Measurements from ENCODE around the gene TBL1X.
"Not testable (repeated sequence)": the region's sequence is repeated elsewhere in the genome, so short reads cannot be mapped to it uniquely, and the experiment has no call there.

TBL1X gene

GRCh38 chrX:9438933-9439494, 25.8 kb upstream of the TBL1X start:
- Histone ChIP-seq H3K9ac (ENCODE audit: low read depth, low read length) (no peak overlapping the region), H3K4me1 (ENCODE audit: control insufficient read depth, insufficient read depth, low read length) (no peaks in the 10 kb centered on the region)

GRCh38 chrX:9440116-9440844, 24.6 kb upstream of the TBL1X start:
- no peaks in the 10 kb centered on the region for H3K4me1 ChIP-seq (ENCODE audit: control insufficient read depth, insufficient read depth, low read length)
- H3K9me3 ChIP-seq (ENCODE audit: control insufficient read depth, insufficient read depth, low read length) = no peaks in the 10 kb centered on the region
- no peaks in the 10 kb centered on the region for H3K27me3 ChIP-seq (ENCODE audit: control insufficient read depth, insufficient read depth, low read length)
- no peak overlapping the region for H3K4me3 ChIP-seq (ENCODE audit: low read depth, low read length)
- H3K36me3 ChIP-seq (ENCODE audit: control insufficient read depth, insufficient read depth, low read length) = no peaks in the 10 kb centered on the region
- no peak overlapping the region for H3K9ac ChIP-seq (ENCODE audit: low read depth, low read length)

More at GRCh38 chrX:9438933-9439494, 25.8 kb upstream of the TBL1X start:
- no peak overlapping the region for H3K4me3 ChIP-seq (ENCODE audit: low read depth, low read length)
- no peaks in the 10 kb centered on the region for H3K9me3 ChIP-seq (ENCODE audit: control insufficient read depth, insufficient read depth, low read length)
- no peaks in the 10 kb centered on the region for H3K36me3 ChIP-seq (ENCODE audit: control insufficient read depth, insufficient read depth, low read length)
- H3K27me3 ChIP-seq (ENCODE audit: control insufficient read depth, insufficient read depth, low read length) = no peaks in the 10 kb centered on the region

- H3K4me1 ChIP-seq (ENCODE audit: control insufficient read depth, insufficient read depth, low read length) = no peaks in the 10 kb centered on the region
- H3K27me3 ChIP-seq (ENCODE audit: control insufficient read depth, insufficient read depth, low read length) = no peaks in the 10 kb centered on the region
- no peak overlapping the region for H3K4me3 ChIP-seq (ENCODE audit: low read depth, low read length)
- no peaks in the 10 kb centered on the region for H3K36me3 ChIP-seq (ENCODE audit: control insufficient read depth, insufficient read depth, low read length)
- no peak overlapping the region for H3K9ac ChIP-seq (ENCODE audit: low read depth, low read length)
- H3K9me3 ChIP-seq (ENCODE audit: control insufficient read depth, insufficient read depth, low read length) = no peaks in the 10 kb centered on the region
These were observed 22.8 kb upstream of the TBL1X start for GRCh38 chrX:9442056-9442455.

- H3K9ac ChIP-seq (ENCODE audit: low read depth, low read length) = no peak overlapping the region
- H3K9me3 ChIP-seq (ENCODE audit: control insufficient read depth, insufficient read depth, low read length) = no peaks in the 10 kb centered on the region
- no peak overlapping the region for H3K4me3 ChIP-seq (ENCODE audit: low read depth, low read length)
- no peaks in the 10 kb centered on the region for H3K27me3 ChIP-seq (ENCODE audit: control insufficient read depth, insufficient read depth, low read length)
- no peaks in the 10 kb centered on the region for H3K36me3 ChIP-seq (ENCODE audit: control insufficient read depth, insufficient read depth, low read length)
- no peaks in the 10 kb centered on the region for H3K4me1 ChIP-seq (ENCODE audit: control insufficient read depth, insufficient read depth, low read length)
These were observed 21.5 kb upstream of the TBL1X start for GRCh38 chrX:9443327-9443726.

GRCh38 chrX:9447906-9448305, 17.0 kb upstream of the TBL1X start:
- H3K27me3 ChIP-seq (ENCODE audit: control insufficient read depth, insufficient read depth, low read length) = no peaks in the 10 kb centered on the region
- H3K4me1 ChIP-seq (ENCODE audit: control insufficient read depth, insufficient read depth, low read length) = no peaks in the 10 kb centered on the region
- no peak overlapping the region for H3K9ac ChIP-seq (ENCODE audit: low read depth, low read length)
- H3K36me3 ChIP-seq (ENCODE audit: control insufficient read depth, insufficient read depth, low read length) = no peaks in the 10 kb centered on the region
- no peak overlapping the region for H3K4me3 ChIP-seq (ENCODE audit: low read depth, low read length)
- H3K9me3 ChIP-seq (ENCODE audit: control insufficient read depth, insufficient read depth, low read length) = no peaks in the 10 kb centered on the region

GRCh38 chrX:9456250-9457074, 8.4 kb upstream of the TBL1X start:
- Histone ChIP-seq H3K36me3 (ENCODE audit: control insufficient read depth, insufficient read depth, low read length) (no peaks in the 10 kb centered on the region), H3K9me3 (ENCODE audit: control insufficient read depth, insufficient read depth, low read length) (no peaks in the 10 kb centered on the region), H3K4me3 (ENCODE audit: low read depth, low read length) (no peak overlapping the region), H3K27me3 (ENCODE audit: control insufficient read depth, insufficient read depth, low read length) (no peaks in the 10 kb centered on the region), H3K9ac (ENCODE audit: low read depth, low read length) (no peak overlapping the region), H3K4me1 (ENCODE audit: control insufficient read depth, insufficient read depth, low read length) (no peaks in the 10 kb centered on the region)

- H3K4me3 ChIP-seq (ENCODE audit: low read depth, low read length); H3K9me3 ChIP-seq (ENCODE audit: control insufficient read depth, insufficient read depth, low read length); H3K27me3 ChIP-seq (ENCODE audit: control insufficient read depth, insufficient read depth, low read length); H3K9ac ChIP-seq (ENCODE audit: low read depth, low read length); H3K36me3 ChIP-seq (ENCODE audit: control insufficient read depth, insufficient read depth, low read length); H3K4me1 ChIP-seq (ENCODE audit: control insufficient read depth, insufficient read depth, low read length): not testable (repeated sequence)
These were observed 6.8 kb upstream of the TBL1X start for GRCh38 chrX:9458034-9458433.

GRCh38 chrX:9458516-9459078, 6.3 kb upstream of the TBL1X start:
- H3K9me3 ChIP-seq (ENCODE audit: control insufficient read depth, insufficient read depth, low read length) = no peaks in the 10 kb centered on the region
- no peaks in the 10 kb centered on the region for H3K36me3 ChIP-seq (ENCODE audit: control insufficient read depth, insufficient read depth, low read length)
- no peak overlapping the region for H3K9ac ChIP-seq (ENCODE audit: low read depth, low read length)
- no peaks in the 10 kb centered on the region for H3K27me3 ChIP-seq (ENCODE audit: control insufficient read depth, insufficient read depth, low read length)
- H3K4me1 ChIP-seq (ENCODE audit: control insufficient read depth, insufficient read depth, low read length) = peaks cover 6% of the 10 kb centered on the region
- H3K4me3 ChIP-seq (ENCODE audit: low read depth, low read length) = no peak overlapping the region

GRCh38 chrX:9459186-9459748, 5.6 kb upstream of the TBL1X start:
- Histone ChIP-seq H3K9ac (ENCODE audit: low read depth, low read length) (no peak overlapping the region), H3K4me3 (ENCODE audit: low read depth, low read length) (no peak overlapping the region), H3K36me3 (ENCODE audit: control insufficient read depth, insufficient read depth, low read length) (no peaks in the 10 kb centered on the region), H3K4me1 (ENCODE audit: control insufficient read depth, insufficient read depth, low read length) (peaks cover 6% of the 10 kb centered on the region), H3K27me3 (ENCODE audit: control insufficient read depth, insufficient read depth, low read length) (no peaks in the 10 kb centered on the region), H3K9me3 (ENCODE audit: control insufficient read depth, insufficient read depth, low read length) (no peaks in the 10 kb centered on the region)

GRCh38 chrX:9461087-9461486, 3.8 kb upstream of the TBL1X start:
- H3K4me3 ChIP-seq (ENCODE audit: low read depth, low read length) = no peak overlapping the region
- H3K9me3 ChIP-seq (ENCODE audit: control insufficient read depth, insufficient read depth, low read length) = no peaks in the 10 kb centered on the region
- no peaks in the 10 kb centered on the region for H3K27me3 ChIP-seq (ENCODE audit: control insufficient read depth, insufficient read depth, low read length)
- H3K9ac ChIP-seq (ENCODE audit: low read depth, low read length) = no peak overlapping the region
- H3K4me1 ChIP-seq (ENCODE audit: control insufficient read depth, insufficient read depth, low read length) = peaks cover 6% of the 10 kb centered on the region
- H3K36me3 ChIP-seq (ENCODE audit: control insufficient read depth, insufficient read depth, low read length) = no peaks in the 10 kb centered on the region

- Histone ChIP-seq H3K4me3 (ENCODE audit: low read depth, low read length) (no peak overlapping the region), H3K36me3 (ENCODE audit: control insufficient read depth, insufficient read depth, low read length) (no peaks in the 10 kb centered on the region), H3K9me3 (ENCODE audit: control insufficient read depth, insufficient read depth, low read length) (no peaks in the 10 kb centered on the region), H3K9ac (ENCODE audit: low read depth, low read length) (no peak overlapping the region), H3K4me1 (ENCODE audit: control insufficient read depth, insufficient read depth, low read length) (peaks cover 11% of the 10 kb centered on the region), H3K27me3 (ENCODE audit: control insufficient read depth, insufficient read depth, low read length) (peaks cover 12% of the 10 kb centered on the region)
These were observed 2.4 kb upstream of the TBL1X start for GRCh38 chrX:9462456-9462855.
